Mammary epithelial cell (primary cell): Measurements from ENCODE around the gene FAM120B.

Source experiments
- EZH2 ChIP-seq: IDR thresholded peaks from 2 replicates; pipeline ENCODE4 v1.6.1; 2012; ENCODE audit warnings: low read length, inconsistent platforms, borderline replicate concordance
- TF ChIP-seq, protein P1 (sequence below), 2 donors: IDR thresholded peaks in 1 of 2; conservative IDR thresholded peaks in 1 of 2; 2 replicates each; pipeline ENCODE4 v1.5.1; 2011 to 2012; ENCODE audit warnings: inconsistent platforms in 2 of 2, low read length in 2 of 2, mild to moderate bottlenecking in 2 of 2, control low read depth in 1 of 2, low read depth in 1 of 2; ENCODE audit not compliant: insufficient read depth in 1 of 2; ENCODE audit errors: extremely low read depth in 1 of 2

DNA sequence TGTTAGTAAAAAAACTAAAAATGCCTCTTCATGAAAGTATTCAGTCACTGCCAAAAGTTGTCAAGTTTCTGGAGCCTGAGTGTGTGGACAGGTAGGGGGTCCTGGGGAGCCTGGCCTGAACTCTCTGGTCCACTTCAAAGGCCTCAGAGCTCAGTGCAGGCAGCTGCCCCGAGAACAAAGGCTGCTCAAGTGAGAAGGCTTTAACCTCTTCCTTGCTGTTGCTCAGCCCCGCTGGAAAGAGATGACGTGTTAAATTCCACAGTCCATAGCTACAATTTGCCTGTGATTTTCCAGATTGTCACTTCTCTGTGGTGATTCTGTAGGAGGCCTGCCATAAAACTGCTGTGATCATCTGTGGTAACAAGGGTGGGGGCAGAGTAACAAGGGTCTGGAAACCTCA, 96.9 kb downstream of the FAM120B start:
- TF ChIP-seq, protein P1, sequence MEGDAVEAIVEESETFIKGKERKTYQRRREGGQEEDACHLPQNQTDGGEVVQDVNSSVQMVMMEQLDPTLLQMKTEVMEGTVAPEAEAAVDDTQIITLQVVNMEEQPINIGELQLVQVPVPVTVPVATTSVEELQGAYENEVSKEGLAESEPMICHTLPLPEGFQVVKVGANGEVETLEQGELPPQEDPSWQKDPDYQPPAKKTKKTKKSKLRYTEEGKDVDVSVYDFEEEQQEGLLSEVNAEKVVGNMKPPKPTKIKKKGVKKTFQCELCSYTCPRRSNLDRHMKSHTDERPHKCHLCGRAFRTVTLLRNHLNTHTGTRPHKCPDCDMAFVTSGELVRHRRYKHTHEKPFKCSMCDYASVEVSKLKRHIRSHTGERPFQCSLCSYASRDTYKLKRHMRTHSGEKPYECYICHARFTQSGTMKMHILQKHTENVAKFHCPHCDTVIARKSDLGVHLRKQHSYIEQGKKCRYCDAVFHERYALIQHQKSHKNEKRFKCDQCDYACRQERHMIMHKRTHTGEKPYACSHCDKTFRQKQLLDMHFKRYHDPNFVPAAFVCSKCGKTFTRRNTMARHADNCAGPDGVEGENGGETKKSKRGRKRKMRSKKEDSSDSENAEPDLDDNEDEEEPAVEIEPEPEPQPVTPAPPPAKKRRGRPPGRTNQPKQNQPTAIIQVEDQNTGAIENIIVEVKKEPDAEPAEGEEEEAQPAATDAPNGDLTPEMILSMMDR (conservative IDR thresholded peaks at IDR 0.05 in 1 of 2, IDR thresholded peaks at IDR 0.05 in 1 of 2; ENCODE audit: extremely low read depth in 1 of 2, insufficient read depth in 1 of 2, low read depth in 1 of 2, low read length in 2 of 2): no peak
- no peak for TF ChIP-seq EZH2
